Hepatocyte (in vitro differentiated cells): Measurements from ENCODE around the gene NUDCD2.

ENCODE experiments used
- CTCF ChIP-seq: fragments of 200-600 bp; sonication (generic); IDR thresholded peaks from 2 replicates; pipeline ENCODE4 v1.5.1; 2016; ENCODE audit warnings: antibody characterized with exemption, mild to moderate bottlenecking; ENCODE audit not compliant: poor library complexity
- EZH2 ChIP-seq: fragments of 200-600 bp; sonication (generic); IDR thresholded peaks from 2 replicates; pipeline ENCODE4 v1.6.1; 2016; ENCODE audit warnings: antibody characterized with exemption, mild to moderate bottlenecking, borderline replicate concordance

- TF ChIP-seq CTCF (no peak), EZH2 (no peak)
Observed at GRCh38 chr5:163424836-163425235, 35.1 kb downstream of the NUDCD2 start.
